Common myeloid progenitor, CD34-positive (primary cell): ENCODE data around the gene SPOCK2.

ENCODE experiments used
- CTCF ChIA-PET: fragments of 350-600 bp; sonication (Branson Sonifier 250); formaldehyde crosslinking; loops from one replicate; lab custom pipeline; 2021; ENCODE audit warnings: antibody characterized with exemption; lab: Charles Lee
- POLR2A ChIA-PET: fragments of 350-600 bp; sonication (Branson Sonifier 250); formaldehyde crosslinking; loops from one replicate; lab custom pipeline; 2021; ENCODE audit warnings: antibody characterized with exemption; lab: Charles Lee
- DNase-seq, 3 donors: peaks; one replicate each; pipeline versions ENCODE4 v3.0.0 to v3.0.0-alpha.2; 2013
- H3K27ac ChIP-seq, 2 experiments: 1 replicate in 1 of 2; 2 replicates in 1 of 2; pipeline ENCODE4 v1.7.0; 2013; ENCODE audit warnings: inconsistent platforms in 2 of 2, low read length in 2 of 2, mild to moderate bottlenecking in 2 of 2, low read depth in 1 of 2, moderate library complexity in 1 of 2; ENCODE audit not compliant: severe bottlenecking in 2 of 2, insufficient read depth in 1 of 2, poor library complexity in 1 of 2
- H3K27me3 ChIP-seq, 5 experiments: replicated peaks in 2 of 5; 1 replicate in 3 of 5; 2 replicates in 2 of 5; pipeline versions ENCODE4 v1.6.1 to v1.7.0; 2013; ENCODE audit warnings: low read length in 4 of 5, mild to moderate bottlenecking in 2 of 5, moderate library complexity in 2 of 5, inconsistent platforms in 1 of 5; ENCODE audit not compliant: insufficient read depth in 5 of 5, control insufficient read depth in 4 of 5
- H3K36me3 ChIP-seq, 4 experiments: 1 replicate in 2 of 4; 2 replicates in 2 of 4; pipeline versions ENCODE4 v1.6.1 to v1.7.0; 2013; ENCODE audit warnings: low read length in 3 of 4, control low read depth in 1 of 4, mild to moderate bottlenecking in 1 of 4; ENCODE audit not compliant: control insufficient read depth in 4 of 4, insufficient read depth in 4 of 4
- H3K4me1 ChIP-seq, 4 experiments: 1 replicate in 3 of 4; 2 replicates in 1 of 4; pipeline versions ENCODE4 v1.6.1 to v1.7.1; 2013; ENCODE audit warnings: low read length in 3 of 4, mild to moderate bottlenecking in 3 of 4, control low read depth in 1 of 4, inconsistent platforms in 1 of 4, moderate library complexity in 1 of 4; ENCODE audit not compliant: control insufficient read depth in 4 of 4, insufficient read depth in 4 of 4; ENCODE audit errors: control extremely low read depth in 1 of 4
- H3K4me3 ChIP-seq, 7 experiments: 1 replicate in 4 of 7; 2 replicates in 3 of 7; pipeline versions ENCODE4 v1.5.1 to v1.7.0; 2013; ENCODE audit warnings: mild to moderate bottlenecking in 7 of 7, low read length in 6 of 7, moderate library complexity in 6 of 7, inconsistent platforms in 2 of 7, low read depth in 2 of 7, control low read depth in 1 of 7; ENCODE audit not compliant: insufficient read depth in 4 of 7, control insufficient read depth in 1 of 7; ENCODE audit errors: extremely low read depth in 1 of 7
- H3K9me3 ChIP-seq, 5 experiments: 1 replicate in 4 of 5; 2 replicates in 1 of 5; pipeline versions ENCODE4 v1.6.1 to v1.7.1; 2013; ENCODE audit warnings: low read length in 4 of 5, mild to moderate bottlenecking in 2 of 5, inconsistent platforms in 1 of 5, low read depth in 1 of 5, moderate library complexity in 1 of 5; ENCODE audit not compliant: control insufficient read depth in 4 of 5, insufficient read depth in 2 of 5; ENCODE audit errors: control extremely low read depth in 1 of 5
- WGBS: methylation state at CpG from one replicate; pipeline ENCODE4 v1.1.5; 2013; ENCODE audit not compliant: insufficient coverage; 5-methylcytosine and 5-hydroxymethylcytosine counted together

Gene SPOCK2

GRCh38 chr10:72020914-72021809 lies 67.2 kb downstream of the SPOCK2 start:
- H3K27me3 ChIP-seq, result no peaks in the 10 kb centered on the region
- H3K9me3 ChIP-seq, result no peaks in the 10 kb centered on the region
- ChIA-PET POLR2A (no interaction called here), CTCF (interaction anchor here (1.4 kb wide), 1 partner anchor 11 kb away, joined by 3 read pairs; no protein-coding TSS in a partner anchor)
- H3K4me1 ChIP-seq, result no peaks in the 10 kb centered on the region
- WGBS, result 65% methylated on average over 6 of the region's 9 CpGs
- no peaks in the 10 kb centered on the region for H3K36me3 ChIP-seq
- H3K4me3 ChIP-seq, result no peak overlapping the region
- H3K27ac ChIP-seq, result no peak overlapping the region
- peak in 2 of 3 donors; percentile 10 to 20 for DNase-seq

GRCh38 chr10:72019085-72019876 lies 69.1 kb downstream of the SPOCK2 start:
- no peak for DNase-seq
- H3K4me3 ChIP-seq, result no peak overlapping the region
- 96% methylated on average over 10 of the region's 11 CpGs for WGBS
- no peak overlapping the region for H3K27ac ChIP-seq
- H3K4me1 ChIP-seq, result no peaks in the 10 kb centered on the region
- no peaks in the 10 kb centered on the region for H3K27me3 ChIP-seq
- ChIA-PET CTCF (no interaction called here), POLR2A (no interaction called here)
- no peaks in the 10 kb centered on the region for H3K36me3 ChIP-seq
- H3K9me3 ChIP-seq, result no peaks in the 10 kb centered on the region

- CTCF ChIA-PET, result interaction anchor here (0.6 kb wide), 1 partner anchor 108 kb away, joined by 3 read pairs; no protein-coding TSS in a partner anchor
- H3K27me3 ChIP-seq, result no peaks in the 10 kb centered on the region
- H3K4me1 ChIP-seq, result no peaks in the 10 kb centered on the region
- DNase-seq, result no peak
- WGBS, result 83% methylated on average over 9 of the region's 13 CpGs
- no peaks in the 10 kb centered on the region for H3K9me3 ChIP-seq
- no peaks in the 10 kb centered on the region for H3K36me3 ChIP-seq
- no peak overlapping the region for H3K27ac ChIP-seq
- POLR2A ChIA-PET, result interaction anchor here (0.6 kb wide), 1 partner anchor 358 kb away, joined by 3 read pairs; no protein-coding TSS in a partner anchor
- no peak overlapping the region for H3K4me3 ChIP-seq
Measured at GRCh38 chr10:72016608-72017300, 71.6 kb downstream of the SPOCK2 start.

GRCh38 chr10:72015841-72016240 lies 72.5 kb downstream of the SPOCK2 start:
- WGBS, result 100% methylated on average over 6 of the region's 8 CpGs
- Histone ChIP-seq H3K27ac (no peak overlapping the region), H3K4me3 (no peak overlapping the region), H3K36me3 (no peaks in the 10 kb centered on the region), H3K4me1 (no peaks in the 10 kb centered on the region), H3K9me3 (no peaks in the 10 kb centered on the region), H3K27me3 (no peaks in the 10 kb centered on the region)
- ChIA-PET POLR2A (no interaction called here), CTCF (interaction anchor here (1.1 kb wide), 1 partner anchor 19 kb away, joined by 3 read pairs; no protein-coding TSS in a partner anchor)
- no peak for DNase-seq

GRCh38 chr10:72014785-72015480 lies 73.4 kb downstream of the SPOCK2 start:
- DNase-seq, result no peak
- ChIA-PET CTCF (interaction anchor here (0.8 to 1.1 kb wide), 2 partner anchors 18 to 34 kb away, joined by 3 read pairs; no protein-coding TSS in a partner anchor), POLR2A (no interaction called here)
- H3K27me3 ChIP-seq, result no peaks in the 10 kb centered on the region
- no peaks in the 10 kb centered on the region for H3K4me1 ChIP-seq
- H3K27ac ChIP-seq, result no peak overlapping the region
- WGBS, result 86% methylated on average over 7 of the region's 10 CpGs
- no peaks in the 10 kb centered on the region for H3K36me3 ChIP-seq
- no peaks in the 10 kb centered on the region for H3K9me3 ChIP-seq
- H3K4me3 ChIP-seq, result no peak overlapping the region

- CTCF ChIA-PET, result interaction anchor here (1.3 kb wide), 1 partner anchor 35 kb away, joined by 3 read pairs; no protein-coding TSS in a partner anchor
Measured at GRCh38 chr10:72014197-72014596, 74.2 kb downstream of the SPOCK2 start.

More at GRCh38 chr10:72014197-72014596, 74.2 kb downstream of the SPOCK2 start:
- H3K4me1 ChIP-seq, result no peaks in the 10 kb centered on the region
- POLR2A ChIA-PET, result interaction anchor here (0.6 kb wide), 1 partner anchor 12 kb away, joined by 3 read pairs; no protein-coding TSS in a partner anchor
- H3K9me3 ChIP-seq, result no peaks in the 10 kb centered on the region
- no peak overlapping the region for H3K27ac ChIP-seq
- no peak for DNase-seq
- 100% methylated on average over 1 of the region's 2 CpGs for WGBS
- H3K4me3 ChIP-seq, result no peak overlapping the region
- no peaks in the 10 kb centered on the region for H3K27me3 ChIP-seq
- no peaks in the 10 kb centered on the region for H3K36me3 ChIP-seq
